DND-41 (cell line): Measurements from ENCODE around the gene HMCN2.

Experiments
- EZH2 ChIP-seq: IDR thresholded peaks from 3 replicates; pipeline ENCODE4 v1.6.1; 2012; ENCODE audit warnings: borderline replicate concordance, low read depth, mild to moderate bottlenecking, moderate library complexity, low read length, inconsistent platforms; ENCODE audit not compliant: severe bottlenecking
- TF ChIP-seq, protein P1 (sequence below): IDR thresholded peaks from 2 replicates; pipeline ENCODE4 v1.5.1; 2012; ENCODE audit warnings: borderline replicate concordance, low read length, moderate library complexity, mild to moderate bottlenecking; ENCODE audit not compliant: poor library complexity, severe bottlenecking; ENCODE audit errors: extremely low read depth

DNA sequence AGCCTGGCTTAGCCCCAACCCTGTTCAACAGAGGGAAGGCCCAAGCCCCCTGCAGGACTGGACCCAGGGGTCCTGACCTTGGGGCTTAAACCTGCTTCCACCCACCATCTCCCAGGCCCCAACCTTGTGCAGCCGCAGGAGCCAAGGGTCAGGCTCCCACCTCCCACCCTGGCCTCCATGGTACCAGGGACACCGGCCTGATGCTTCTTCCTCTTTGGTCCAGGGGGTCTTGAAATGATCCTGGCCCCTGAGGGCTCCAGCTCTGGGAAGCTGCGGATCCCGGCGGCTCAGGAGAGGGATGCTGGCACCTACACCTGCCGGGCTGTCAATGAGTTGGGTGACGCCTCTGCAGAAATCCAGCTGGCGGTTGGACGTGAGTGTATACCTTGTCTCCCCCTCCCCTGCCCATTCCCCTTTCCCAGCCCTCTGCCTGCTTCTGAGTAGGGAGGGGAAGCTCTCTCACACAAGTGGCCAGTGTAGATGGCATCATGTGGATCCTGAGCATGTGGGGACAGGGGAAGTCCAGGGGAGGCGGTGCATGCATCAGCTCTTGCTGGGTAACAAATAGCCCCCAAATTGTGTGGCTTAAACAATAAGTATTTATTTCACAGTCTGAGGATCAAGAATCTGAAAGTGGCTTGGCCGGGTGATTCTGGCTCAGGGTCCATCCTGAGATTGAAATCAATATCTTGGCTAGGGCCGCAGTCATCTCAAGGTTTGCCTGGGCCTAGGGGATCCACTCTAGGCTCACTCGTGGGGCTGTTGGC, 44.3 kb downstream of the HMCN2 start:
- no peak for TF ChIP-seq EZH2
- TF ChIP-seq, protein P1, sequence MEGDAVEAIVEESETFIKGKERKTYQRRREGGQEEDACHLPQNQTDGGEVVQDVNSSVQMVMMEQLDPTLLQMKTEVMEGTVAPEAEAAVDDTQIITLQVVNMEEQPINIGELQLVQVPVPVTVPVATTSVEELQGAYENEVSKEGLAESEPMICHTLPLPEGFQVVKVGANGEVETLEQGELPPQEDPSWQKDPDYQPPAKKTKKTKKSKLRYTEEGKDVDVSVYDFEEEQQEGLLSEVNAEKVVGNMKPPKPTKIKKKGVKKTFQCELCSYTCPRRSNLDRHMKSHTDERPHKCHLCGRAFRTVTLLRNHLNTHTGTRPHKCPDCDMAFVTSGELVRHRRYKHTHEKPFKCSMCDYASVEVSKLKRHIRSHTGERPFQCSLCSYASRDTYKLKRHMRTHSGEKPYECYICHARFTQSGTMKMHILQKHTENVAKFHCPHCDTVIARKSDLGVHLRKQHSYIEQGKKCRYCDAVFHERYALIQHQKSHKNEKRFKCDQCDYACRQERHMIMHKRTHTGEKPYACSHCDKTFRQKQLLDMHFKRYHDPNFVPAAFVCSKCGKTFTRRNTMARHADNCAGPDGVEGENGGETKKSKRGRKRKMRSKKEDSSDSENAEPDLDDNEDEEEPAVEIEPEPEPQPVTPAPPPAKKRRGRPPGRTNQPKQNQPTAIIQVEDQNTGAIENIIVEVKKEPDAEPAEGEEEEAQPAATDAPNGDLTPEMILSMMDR, result no peak
